Esophagus squamous epithelium (tissue), 4 donors: ENCODE data around the gene GCLC.

ENCODE experiments used
- CTCF ChIP-seq, 6 experiments: fragments of 450-650 bp in 4 of 6; fragments of 200-600 bp in 2 of 6; sonication (generic) in 2 of 6; IDR thresholded peaks; one replicate each; pipeline ENCODE4 v1.5.1; 2016 to 2019; ENCODE audit warnings: antibody characterized with exemption in 6 of 6, mild to moderate bottlenecking in 4 of 6, moderate library complexity in 4 of 6
- POLR2A ChIP-seq, 4 donors: fragments of 450-650 bp; IDR thresholded peaks; one replicate each; pipeline ENCODE4 v1.6.1; 2017; ENCODE audit warnings: antibody characterized with exemption in 4 of 4, mild to moderate bottlenecking in 4 of 4, moderate library complexity in 3 of 4

GRCh38 chr6:53529324-53530036, 15.4 kb downstream of the GCLC start:
- no peak for TF ChIP-seq CTCF (IDR thresholded peaks at IDR 0.05)
- no peak for TF ChIP-seq POLR2A (IDR thresholded peaks at IDR 0.05)
